GDM1 (cell line): ENCODE measurements around the gene AGA.
A peak's percentile ranks its signal among the peaks of the same experiment; 100 is the strongest.

Experiments used
- DNase-seq: peaks from one replicate; lab custom pipeline; 2025; lab: John Stamatoyannopoulos, UW

The AGA gene

GRCh38 chr4:177446586-177446985 is 4.3 kb upstream of the AGA start:
- no peak for DNase-seq

- no peak for DNase-seq
These were observed 2.9 kb upstream of the AGA start for GRCh38 chr4:177444911-177445736.

GRCh38 chr4:177441061-177441802 is 1.0 kb downstream of the AGA start:
- peak; percentile 0 for DNase-seq

- no peak for DNase-seq
These were observed 5.8 kb downstream of the AGA start for GRCh38 chr4:177436456-177436855.

GRCh38 chr4:177434667-177435066 is 7.6 kb downstream of the AGA start:
- DNase-seq, result no peak

GRCh38 chr4:177427192-177427591 is 15.0 kb downstream of the AGA start:
- DNase-seq, result no peak

- no peak for DNase-seq
These were observed 22.8 kb downstream of the AGA start for GRCh38 chr4:177419434-177419833.

- DNase-seq, result no peak
These were observed 28.6 kb downstream of the AGA start for GRCh38 chr4:177413656-177414055.

GRCh38 chr4:177413076-177413475 is 29.2 kb downstream of the AGA start:
- no peak for DNase-seq

GRCh38 chr4:177411996-177412395 is 30.2 kb downstream of the AGA start:
- no peak for DNase-seq

- DNase-seq, result no peak
These were observed 31.7 kb downstream of the AGA start for GRCh38 chr4:177410566-177410965.

- DNase-seq, result no peak
These were observed 34.2 kb downstream of the AGA start for GRCh38 chr4:177408023-177408422.

GRCh38 chr4:177405508-177405907 is 36.7 kb downstream of the AGA start:
- DNase-seq, result no peak

- no peak for DNase-seq
These were observed 37.3 kb downstream of the AGA start for GRCh38 chr4:177404986-177405385.

GRCh38 chr4:177404342-177404741 is 37.9 kb downstream of the AGA start:
- no peak for DNase-seq

GRCh38 chr4:177403746-177404145 is 38.5 kb downstream of the AGA start:
- DNase-seq, result no peak

GRCh38 chr4:177401658-177402273 is 40.5 kb downstream of the AGA start:
- no peak for DNase-seq

GRCh38 chr4:177400030-177400429 is 42.2 kb downstream of the AGA start:
- DNase-seq, result no peak

- DNase-seq, result no peak
These were observed 45.9 kb downstream of the AGA start for GRCh38 chr4:177396352-177396751.

GRCh38 chr4:177393236-177393635 is 49.0 kb downstream of the AGA start:
- no peak for DNase-seq

- DNase-seq, result no peak
These were observed 50.3 kb downstream of the AGA start for GRCh38 chr4:177391953-177392352.

- no peak for DNase-seq
These were observed 51.0 kb downstream of the AGA start for GRCh38 chr4:177391287-177391686.

GRCh38 chr4:177386278-177386815 is 55.9 kb downstream of the AGA start:
- no peak for DNase-seq
